HG03108 (cell line): ENCODE measurements around the gene SRC.

Source experiments
- ATAC-seq: cut with Tn5 transposase; IDR thresholded peaks from one replicate; pipeline ENCODE4 v1.9.1; 2021; ENCODE audit warnings: moderate library complexity; ENCODE audit not compliant: unreplicated experiment

Gene SRC

GRCh38 chr20:37420610-37421009, 74.7 kb downstream of the SRC start:
- ATAC-seq: no peak

- no peak for ATAC-seq
Measured at GRCh38 chr20:37421060-37421905, 75.3 kb downstream of the SRC start.

- ATAC-seq: no peak
Measured at GRCh38 chr20:37421988-37422387, 76.0 kb downstream of the SRC start.

GRCh38 chr20:37422791-37423286, 76.9 kb downstream of the SRC start:
- no peak for ATAC-seq

- ATAC-seq: no peak
Measured at GRCh38 chr20:37423545-37423944, 77.6 kb downstream of the SRC start.

- ATAC-seq: no peak
Measured at GRCh38 chr20:37424062-37424851, 78.3 kb downstream of the SRC start.

GRCh38 chr20:37425103-37425625, 79.2 kb downstream of the SRC start:
- ATAC-seq: no peak

GRCh38 chr20:37426106-37426505, 80.2 kb downstream of the SRC start:
- ATAC-seq: no peak

GRCh38 chr20:37426978-37427377, 81.0 kb downstream of the SRC start:
- no peak for ATAC-seq

GRCh38 chr20:37430044-37430443, 84.1 kb downstream of the SRC start:
- no peak for ATAC-seq

GRCh38 chr20:37430778-37431460, 85.0 kb downstream of the SRC start:
- ATAC-seq: no peak

GRCh38 chr20:37431786-37432185, 85.8 kb downstream of the SRC start:
- ATAC-seq: no peak

GRCh38 chr20:37432606-37433005, 86.7 kb downstream of the SRC start:
- ATAC-seq: no peak

GRCh38 chr20:37435607-37436006, 89.7 kb downstream of the SRC start:
- no peak for ATAC-seq

- ATAC-seq: no peak
Measured at GRCh38 chr20:37436527-37437186, 90.7 kb downstream of the SRC start.

- ATAC-seq: no peak
Measured at GRCh38 chr20:37437676-37438075, 91.7 kb downstream of the SRC start.

GRCh38 chr20:37438464-37439222, 92.7 kb downstream of the SRC start:
- ATAC-seq: no peak

GRCh38 chr20:37439223-37439933, 93.4 kb downstream of the SRC start:
- ATAC-seq: no peak

- ATAC-seq: no peak
Measured at GRCh38 chr20:37441023-37441422, 95.1 kb downstream of the SRC start.
